ENCODE data around the gene BCL11A. TPM values are rescaled to one million over a fixed set of nuclear protein-coding genes. Genes with fewer than 3 reads are reported as not detected.

The BCL11A gene
- total RNA-seq, 4 donors from 2014 or later: 1.5 to 8.8 (median 3.2) TPM

DNA sequence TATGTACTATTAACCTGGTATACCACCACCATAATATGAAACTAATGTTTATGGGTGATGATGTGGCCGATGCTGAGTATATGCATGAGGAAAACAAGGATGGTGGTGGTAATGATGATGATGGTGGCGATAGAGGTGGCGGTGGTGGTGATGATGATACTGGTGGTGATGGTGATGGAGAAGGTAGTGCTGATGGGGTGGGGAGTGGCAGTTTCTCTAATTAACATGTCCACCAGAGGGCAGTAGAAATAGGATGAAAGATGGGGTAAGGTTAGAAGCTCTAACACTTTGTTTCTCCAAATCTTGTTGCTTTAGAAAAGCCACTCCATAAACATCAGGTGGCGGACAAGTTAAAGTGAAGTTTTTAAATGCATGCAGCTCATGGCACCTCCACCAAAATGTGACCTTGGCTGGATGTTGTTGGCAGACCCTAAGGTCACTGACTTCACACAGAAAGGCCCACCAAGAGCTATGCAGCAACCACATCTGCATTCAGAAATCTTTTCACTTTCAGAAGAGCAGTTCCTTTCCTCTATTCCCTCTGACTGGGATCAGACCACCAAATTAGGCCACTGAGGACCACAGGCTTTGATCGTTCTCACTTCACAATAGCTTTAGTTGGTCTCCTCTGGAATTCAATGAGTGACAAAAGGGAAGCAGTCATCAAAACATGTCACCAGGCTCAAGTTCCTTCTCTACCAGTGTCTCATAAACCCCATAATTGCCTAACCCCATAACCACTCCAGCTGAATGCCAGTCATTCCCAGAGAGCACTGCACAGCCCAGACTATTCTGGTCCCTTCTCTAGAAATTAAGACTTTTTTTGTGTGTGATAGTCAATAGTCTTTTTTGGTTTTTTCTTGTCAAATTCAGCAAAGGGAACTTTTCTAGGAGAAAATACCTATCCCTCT, 7.5 kb upstream of the BCL11A start:
- Histone ChIP-seq H3K4me3 (no peak overlapping the region), H3K27ac (no peak overlapping the region), H3K36me3 (no peaks in the 10 kb centered on the region), H3K27me3 (peaks cover 11 to 46% of the 10 kb centered on the region in 2 donors), H3K9me3 (no peaks in the 10 kb centered on the region), H3K4me1 (no peaks in the 10 kb centered on the region)
- intact Hi-C loops (cut with DNase I; ENCODE audit: low total_unique reads): no loop called here
- no peak for TF ChIP-seq POLR2A (IDR thresholded peaks at IDR 0.05)
- TF ChIP-seq, protein P1, sequence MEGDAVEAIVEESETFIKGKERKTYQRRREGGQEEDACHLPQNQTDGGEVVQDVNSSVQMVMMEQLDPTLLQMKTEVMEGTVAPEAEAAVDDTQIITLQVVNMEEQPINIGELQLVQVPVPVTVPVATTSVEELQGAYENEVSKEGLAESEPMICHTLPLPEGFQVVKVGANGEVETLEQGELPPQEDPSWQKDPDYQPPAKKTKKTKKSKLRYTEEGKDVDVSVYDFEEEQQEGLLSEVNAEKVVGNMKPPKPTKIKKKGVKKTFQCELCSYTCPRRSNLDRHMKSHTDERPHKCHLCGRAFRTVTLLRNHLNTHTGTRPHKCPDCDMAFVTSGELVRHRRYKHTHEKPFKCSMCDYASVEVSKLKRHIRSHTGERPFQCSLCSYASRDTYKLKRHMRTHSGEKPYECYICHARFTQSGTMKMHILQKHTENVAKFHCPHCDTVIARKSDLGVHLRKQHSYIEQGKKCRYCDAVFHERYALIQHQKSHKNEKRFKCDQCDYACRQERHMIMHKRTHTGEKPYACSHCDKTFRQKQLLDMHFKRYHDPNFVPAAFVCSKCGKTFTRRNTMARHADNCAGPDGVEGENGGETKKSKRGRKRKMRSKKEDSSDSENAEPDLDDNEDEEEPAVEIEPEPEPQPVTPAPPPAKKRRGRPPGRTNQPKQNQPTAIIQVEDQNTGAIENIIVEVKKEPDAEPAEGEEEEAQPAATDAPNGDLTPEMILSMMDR (IDR thresholded peaks at IDR 0.05): peak in 1 of 4 experiments; percentile 12
- no peak for DNase-seq

DNA sequence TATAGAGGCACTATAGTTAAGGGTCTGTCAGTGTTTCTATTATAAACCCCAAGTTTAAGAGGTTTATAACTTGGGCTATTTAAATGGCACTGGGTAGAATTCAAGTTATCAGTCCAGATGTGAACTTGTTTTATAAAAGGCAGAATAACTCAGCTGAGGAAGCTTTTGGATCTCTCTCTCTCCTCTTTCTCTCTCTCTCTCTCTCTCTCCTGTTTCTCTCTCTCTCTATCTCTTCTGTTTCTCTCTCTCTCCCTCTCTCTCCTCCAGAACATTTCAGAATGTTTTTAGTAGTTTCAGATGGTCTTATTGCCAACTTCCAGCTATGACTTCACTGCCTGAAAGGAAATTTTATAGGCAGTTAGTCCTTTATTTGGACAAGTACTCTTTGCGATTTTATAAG, 6.4 kb upstream of the BCL11A start:
- Histone ChIP-seq H3K4me3 (no peak overlapping the region), H3K9me3 (no peaks in the 10 kb centered on the region), H3K4me1 (no peaks in the 10 kb centered on the region), H3K27ac (no peak overlapping the region), H3K36me3 (no peaks in the 10 kb centered on the region), H3K27me3 (peaks cover 6 to 48% of the 10 kb centered on the region in 2 donors)
- TF ChIP-seq, protein P1 (IDR thresholded peaks at IDR 0.05): no peak
- no peak for TF ChIP-seq POLR2A (IDR thresholded peaks at IDR 0.05)
- intact Hi-C loops (cut with DNase I; ENCODE audit: low total_unique reads): no loop called here
- no peak for DNase-seq

DNA sequence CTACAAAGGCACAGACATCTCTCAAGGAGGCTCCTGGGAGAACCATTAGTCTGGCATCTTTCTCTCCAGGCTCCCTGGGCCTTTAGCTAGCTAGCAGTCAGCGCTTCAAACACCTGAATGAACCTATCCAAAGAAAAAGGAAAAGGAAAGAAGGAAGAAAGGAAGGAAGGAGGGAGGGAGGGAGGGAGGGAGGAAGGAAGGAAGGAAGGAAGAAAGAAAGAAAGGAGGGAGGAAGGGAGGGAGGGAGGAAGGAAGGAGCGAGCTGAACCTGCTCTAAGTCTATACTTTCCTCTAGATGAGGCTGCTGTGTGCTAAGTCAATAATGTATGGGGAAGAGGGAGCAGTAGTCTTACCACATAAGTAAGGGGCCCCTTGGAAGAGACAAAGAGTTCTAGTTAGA, 5.1 kb upstream of the BCL11A start:
- Histone ChIP-seq H3K4me3 (no peak overlapping the region), H3K9me3 (no peaks in the 10 kb centered on the region), H3K27ac (no peak overlapping the region), H3K27me3 (peaks cover 6 to 55% of the 10 kb centered on the region in 2 donors), H3K36me3 (no peaks in the 10 kb centered on the region), H3K4me1 (peaks cover 0 to 11% of the 10 kb centered on the region in 2 donors)
- TF ChIP-seq, protein P1 (IDR thresholded peaks at IDR 0.05): no peak
- intact Hi-C loops (cut with DNase I; ENCODE audit: low total_unique reads): no loop called here
- DNase-seq: no peak

DNA sequence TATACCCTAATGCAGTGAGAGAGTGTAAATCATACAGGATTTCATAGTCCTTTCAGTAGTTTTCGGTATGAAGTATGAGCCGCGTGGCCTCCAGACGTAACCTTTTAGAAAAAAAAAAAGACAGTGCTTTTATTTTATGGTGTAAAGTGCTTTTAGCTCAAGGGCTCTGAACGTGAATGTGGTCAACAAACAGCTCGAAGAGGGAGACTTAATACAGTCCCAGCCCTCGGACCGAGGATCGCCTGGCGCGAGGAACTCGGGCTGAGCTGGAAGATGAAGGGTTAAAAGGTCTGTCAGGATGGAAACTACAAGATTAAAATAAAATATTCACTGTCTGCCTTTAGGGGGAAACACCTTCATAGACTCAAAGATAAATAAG, 4.0 kb upstream of the BCL11A start:
- Histone ChIP-seq H3K27me3 (peaks cover 9 to 47% of the 10 kb centered on the region in 2 donors), H3K27ac (no peak overlapping the region), H3K4me1 (peaks cover 0 to 13% of the 10 kb centered on the region in 2 donors), H3K9me3 (no peaks in the 10 kb centered on the region), H3K36me3 (no peaks in the 10 kb centered on the region), H3K4me3 (no peak overlapping the region)
- TF ChIP-seq, protein P1 (IDR thresholded peaks at IDR 0.05): no peak
- TF ChIP-seq POLR2A (IDR thresholded peaks at IDR 0.05): no peak
- intact Hi-C loops (cut with DNase I; ENCODE audit: low total_unique reads): no loop called here
- DNase-seq: no peak
